ENCODE data around the gene OTUB1. TPM values are rescaled to one million over a fixed set of nuclear protein-coding genes. Genes with fewer than 3 reads are reported as not detected.

Gene OTUB1
- total RNA-seq, 1 experiment from 2014 or later: 119 TPM

DNA sequence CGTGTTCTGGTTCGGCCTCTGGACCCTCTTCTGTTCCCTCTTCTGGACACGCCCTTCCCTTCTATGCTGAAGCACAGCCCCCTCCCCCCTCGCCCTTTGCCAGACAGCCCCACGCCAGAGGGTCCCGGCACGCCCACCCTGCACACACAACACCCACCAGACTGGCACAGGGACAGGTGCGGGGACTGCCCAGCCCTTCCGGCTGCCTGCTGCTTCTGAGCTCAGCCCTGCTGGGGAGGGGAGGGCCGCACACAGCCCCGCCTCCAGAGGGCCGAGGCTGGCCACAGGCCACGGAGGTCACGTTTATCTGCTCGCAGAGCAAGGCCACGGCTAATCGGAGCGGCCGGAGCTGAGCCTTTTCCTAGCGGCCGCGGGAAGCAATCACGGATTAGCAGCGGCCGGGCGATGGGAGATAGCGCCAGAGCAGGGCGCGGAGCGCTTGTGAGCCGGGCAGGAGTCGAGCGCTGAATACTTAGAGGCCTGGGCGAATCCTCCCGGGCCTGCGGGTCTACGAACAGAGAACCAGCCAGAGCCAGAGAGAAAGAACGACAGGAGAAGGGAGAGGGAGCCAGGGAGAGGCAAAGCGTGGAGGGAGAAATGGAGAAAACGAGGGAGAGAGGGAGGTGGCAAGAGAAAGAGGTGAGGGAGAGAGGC, 21.5 kb downstream of the OTUB1 start:
- TF ChIP-seq, protein P1, sequence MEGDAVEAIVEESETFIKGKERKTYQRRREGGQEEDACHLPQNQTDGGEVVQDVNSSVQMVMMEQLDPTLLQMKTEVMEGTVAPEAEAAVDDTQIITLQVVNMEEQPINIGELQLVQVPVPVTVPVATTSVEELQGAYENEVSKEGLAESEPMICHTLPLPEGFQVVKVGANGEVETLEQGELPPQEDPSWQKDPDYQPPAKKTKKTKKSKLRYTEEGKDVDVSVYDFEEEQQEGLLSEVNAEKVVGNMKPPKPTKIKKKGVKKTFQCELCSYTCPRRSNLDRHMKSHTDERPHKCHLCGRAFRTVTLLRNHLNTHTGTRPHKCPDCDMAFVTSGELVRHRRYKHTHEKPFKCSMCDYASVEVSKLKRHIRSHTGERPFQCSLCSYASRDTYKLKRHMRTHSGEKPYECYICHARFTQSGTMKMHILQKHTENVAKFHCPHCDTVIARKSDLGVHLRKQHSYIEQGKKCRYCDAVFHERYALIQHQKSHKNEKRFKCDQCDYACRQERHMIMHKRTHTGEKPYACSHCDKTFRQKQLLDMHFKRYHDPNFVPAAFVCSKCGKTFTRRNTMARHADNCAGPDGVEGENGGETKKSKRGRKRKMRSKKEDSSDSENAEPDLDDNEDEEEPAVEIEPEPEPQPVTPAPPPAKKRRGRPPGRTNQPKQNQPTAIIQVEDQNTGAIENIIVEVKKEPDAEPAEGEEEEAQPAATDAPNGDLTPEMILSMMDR (conservative IDR thresholded peaks at IDR 0.05): no peak; the same call in 1 of the 2 replicates
- TF ChIP-seq EZH2 (IDR thresholded peaks at IDR 0.05; ENCODE audit: low read depth): no peak
- H3K27ac ChIP-seq: no peak overlapping the region
- BruUV-seq (replicated peaks): no TSS peak
- H3K27me3 ChIP-seq (ENCODE audit: insufficient read depth, low read depth): no peaks in the 10 kb centered on the region
- peaks cover 54% of the 10 kb centered on the region for H4K20me1 ChIP-seq (ENCODE audit: insufficient read depth)
- H3K4me3 ChIP-seq: no peak overlapping the region
- no peak overlapping the region for H2AFZ ChIP-seq
- no peaks in the 10 kb centered on the region for H3K9me2 ChIP-seq (ENCODE audit: insufficient read depth)
- no peaks in the 10 kb centered on the region for H3K4me1 ChIP-seq (replicated peaks; ENCODE audit: insufficient read depth)
- H3K79me2 ChIP-seq (ENCODE audit: low read depth): no peaks in the 10 kb centered on the region
- no peaks in the 10 kb centered on the region for H3K36me3 ChIP-seq (ENCODE audit: low read depth)
- intact Hi-C loops (cut with micrococcal nuclease; ENCODE audit: unreplicated experiment): no loop called here
- peak in 1 of 2 experiments; percentile 74 for DNase-seq
- no peak overlapping the region for H3K4me2 ChIP-seq
- CTCF ChIA-PET: no interaction called here
- no peaks in the 10 kb centered on the region for H3K9me3 ChIP-seq (ENCODE audit: insufficient read depth, low read depth)
- H3F3A ChIP-seq (ENCODE audit: insufficient read depth, low read depth): peaks cover 15% of the 10 kb centered on the region; the same call in 1 of the 2 replicates
- POLR2A ChIA-PET (ENCODE audit: unreplicated experiment): interaction anchor here (0.6 to 0.7 kb wide), 4 partner anchors 33 to 418 kb away, joined by 3 to 9 read pairs (median 4); partner anchors contain the start of genes COX8A and MARK2

DNA sequence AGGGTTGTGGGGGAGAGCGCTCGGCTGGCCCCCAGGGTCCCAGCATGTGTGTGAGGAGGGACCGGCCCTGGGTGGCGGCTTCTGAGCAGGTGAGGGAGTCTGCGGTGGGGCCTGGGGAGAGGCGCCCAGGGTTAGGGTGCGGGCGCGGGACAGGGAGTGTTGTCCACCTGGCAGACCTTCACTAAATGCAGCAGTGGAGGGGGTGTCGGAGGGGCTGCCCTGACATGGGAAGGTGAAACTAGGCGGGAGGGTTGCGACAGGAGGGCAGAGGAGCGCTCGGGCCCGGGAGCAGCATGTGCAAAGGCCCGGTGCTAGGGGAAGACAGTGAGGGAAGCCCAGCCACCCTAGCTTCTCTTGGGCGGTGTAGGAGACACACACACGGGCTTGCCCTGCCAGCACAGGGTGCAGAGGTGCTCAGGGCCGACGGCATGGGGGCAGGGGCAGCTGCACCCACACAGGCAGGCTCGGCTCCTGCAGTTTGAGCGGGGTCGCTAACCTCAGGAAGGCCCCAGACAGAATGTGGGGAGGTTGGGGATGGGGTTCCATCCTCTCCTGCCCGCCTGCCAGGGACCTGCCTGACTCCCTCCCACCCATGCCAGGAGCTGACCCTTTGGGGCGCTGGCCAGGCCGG, 22.2 kb downstream of the OTUB1 start:
- H2AFZ ChIP-seq: no peak overlapping the region
- H3K27ac ChIP-seq: no peak overlapping the region
- BruUV-seq (replicated peaks): no TSS peak
- H3K36me3 ChIP-seq (ENCODE audit: low read depth): no peaks in the 10 kb centered on the region
- no peak for DNase-seq
- no peak overlapping the region for H3K4me3 ChIP-seq
- H3F3A ChIP-seq (ENCODE audit: insufficient read depth, low read depth): peaks cover 13% of the 10 kb centered on the region; the same call in 1 of the 2 replicates
- intact Hi-C loops (cut with micrococcal nuclease; ENCODE audit: unreplicated experiment): no loop called here
- H3K4me1 ChIP-seq (replicated peaks; ENCODE audit: insufficient read depth): no peaks in the 10 kb centered on the region
- no peaks in the 10 kb centered on the region for H3K9me2 ChIP-seq (ENCODE audit: insufficient read depth)
- no peak for TF ChIP-seq EZH2 (IDR thresholded peaks at IDR 0.05; ENCODE audit: low read depth)
- TF ChIP-seq, protein P1 (conservative IDR thresholded peaks at IDR 0.05): no peak
- H3K79me2 ChIP-seq (ENCODE audit: low read depth): no peaks in the 10 kb centered on the region
- no peaks in the 10 kb centered on the region for H3K9me3 ChIP-seq (ENCODE audit: insufficient read depth, low read depth)
- no peak overlapping the region for H3K4me2 ChIP-seq
- ChIA-PET CTCF (no interaction called here), POLR2A (ENCODE audit: unreplicated experiment) (interaction anchor here (0.6 kb wide), 1 partner anchor 169 kb away, joined by 4 read pairs; the partner anchor contains the start of gene MARK2)
- H4K20me1 ChIP-seq (ENCODE audit: insufficient read depth): peaks cover 49% of the 10 kb centered on the region
- H3K27me3 ChIP-seq (ENCODE audit: insufficient read depth, low read depth): no peaks in the 10 kb centered on the region

DNA sequence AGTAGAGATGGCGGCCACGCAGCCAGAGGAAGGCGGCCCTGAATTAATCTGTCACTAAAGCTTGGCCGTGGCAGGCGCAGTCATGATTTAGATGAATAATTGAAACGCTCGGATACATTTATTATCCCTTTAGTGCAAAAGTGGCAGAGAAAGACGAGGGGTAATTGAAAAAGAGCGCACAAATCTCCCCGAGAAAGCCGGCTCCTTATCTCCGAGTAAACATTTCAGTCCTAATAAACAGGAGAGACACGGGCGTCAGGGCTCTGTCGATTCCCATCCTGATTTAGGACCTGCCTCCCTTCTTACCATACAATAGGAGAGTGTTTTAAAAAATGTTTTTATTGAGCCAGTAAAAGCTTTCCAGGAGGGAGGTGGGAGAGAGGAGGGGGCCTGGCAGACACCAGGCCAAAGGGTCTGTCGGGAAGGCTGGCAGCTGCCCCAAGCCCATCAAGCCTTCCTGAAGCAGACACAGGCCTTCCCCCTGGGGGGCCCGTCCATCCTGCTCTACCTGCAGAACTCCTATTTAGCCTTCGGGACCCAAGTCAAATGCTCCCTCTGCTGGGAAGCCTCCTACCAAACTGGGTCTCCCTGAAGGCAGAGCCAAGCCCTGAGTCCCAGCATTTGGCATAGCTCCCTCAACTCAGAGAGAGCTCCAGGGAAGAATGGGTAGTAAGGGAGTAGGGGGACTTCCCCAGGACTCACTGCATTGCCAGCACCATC, 22.8 kb downstream of the OTUB1 start:
- peaks cover 6% of the 10 kb centered on the region; the same call in 1 of the 2 replicates for H3F3A ChIP-seq (ENCODE audit: insufficient read depth, low read depth)
- intact Hi-C loops (cut with micrococcal nuclease; ENCODE audit: unreplicated experiment): no loop called here
- no peak overlapping the region for H3K4me2 ChIP-seq
- no peak overlapping the region for H3K4me3 ChIP-seq
- POLR2A ChIA-PET (ENCODE audit: unreplicated experiment): no interaction called here
- H3K27ac ChIP-seq: no peak overlapping the region
- H3K4me1 ChIP-seq (replicated peaks; ENCODE audit: insufficient read depth): no peaks in the 10 kb centered on the region
- peaks cover 42% of the 10 kb centered on the region for H4K20me1 ChIP-seq (ENCODE audit: insufficient read depth)
- H3K9me3 ChIP-seq (ENCODE audit: insufficient read depth, low read depth): no peaks in the 10 kb centered on the region
- no TSS peak for BruUV-seq (replicated peaks)
- H2AFZ ChIP-seq: no peak overlapping the region
- no peaks in the 10 kb centered on the region for H3K9me2 ChIP-seq (ENCODE audit: insufficient read depth)
- CTCF ChIA-PET: no interaction called here
- DNase-seq: no peak
- H3K36me3 ChIP-seq (ENCODE audit: low read depth): no peaks in the 10 kb centered on the region
- TF ChIP-seq EZH2 (IDR thresholded peaks at IDR 0.05; ENCODE audit: low read depth): no peak
- TF ChIP-seq, protein P1 (conservative IDR thresholded peaks at IDR 0.05): no peak
- H3K27me3 ChIP-seq (ENCODE audit: insufficient read depth, low read depth): no peaks in the 10 kb centered on the region
- H3K79me2 ChIP-seq (ENCODE audit: low read depth): no peaks in the 10 kb centered on the region
